ENCODE measurements around the gene SSH2.

Gene SSH2

DNA sequence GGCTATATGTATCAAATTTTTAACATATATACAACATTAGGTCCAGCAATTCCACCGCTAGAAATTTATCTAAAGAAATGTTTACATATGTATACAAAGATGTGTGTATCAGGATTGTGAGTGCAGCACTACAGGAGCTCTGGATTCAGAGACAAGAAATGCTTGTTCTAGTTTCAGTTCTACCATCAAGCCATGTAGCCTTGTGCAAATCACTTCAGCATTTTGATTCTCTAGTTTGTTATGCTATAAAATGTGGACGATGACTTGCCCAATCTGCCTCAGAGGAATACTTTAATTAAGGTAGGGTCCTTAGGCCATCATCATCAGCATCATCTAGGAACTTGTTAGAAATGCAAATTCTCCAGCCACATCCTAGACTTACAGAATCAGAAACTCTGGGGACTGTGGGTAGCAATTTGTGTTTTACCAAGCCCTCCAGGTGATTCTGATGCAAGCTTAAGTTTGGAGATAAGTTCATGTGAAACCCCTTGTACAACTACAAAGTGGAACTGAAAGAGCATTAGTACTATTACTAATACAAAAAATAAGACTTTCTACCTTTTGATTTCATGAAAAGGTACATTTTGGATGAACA is 176.1 kb downstream of the SSH2 start:
- H3K9me3 ChIP-seq (ENCODE audit: control insufficient read depth, insufficient read depth, low read depth, low read length), result no peaks in the 10 kb centered on the region
- ChIA-PET POLR2A (interaction anchor here (0.7 kb wide), 2 partner anchors 17 to 302 kb away, joined by 4 to 6 read pairs; no protein-coding TSS in a partner anchor), CTCF (interaction anchor here (0.6 to 1.3 kb wide), 2 partner anchors 115 to 1028 kb away, joined by 4 read pairs; partner anchors contain the start of gene TLCD1)
- peaks cover 0 to 11% of the 10 kb centered on the region in 2 experiments; a peak in 1 of 3 replicates for H3K36me3 ChIP-seq (ENCODE audit: control insufficient read depth in 2 of 2, insufficient read depth in 1 of 2, low read length in 2 of 2)
- no peak overlapping the region for H3K27ac ChIP-seq (ENCODE audit: extremely low read depth, low read depth, low read length)
- H3K4me3 ChIP-seq (ENCODE audit: low read depth, low read length), result no peak overlapping the region
- H3K4me1 ChIP-seq (ENCODE audit: control insufficient read depth, insufficient read depth, low read length), result no peaks in the 10 kb centered on the region
- TF ChIP-seq ZNF423 (tag by site-specific recombination; IDR thresholded peaks at IDR 0.05) (no peak), ZBTB20 (tag by site-specific recombination; IDR thresholded peaks at IDR 0.05) (peak; percentile 19; the same call in 1 of the 2 replicates)
- TF ChIP-seq, protein P1, sequence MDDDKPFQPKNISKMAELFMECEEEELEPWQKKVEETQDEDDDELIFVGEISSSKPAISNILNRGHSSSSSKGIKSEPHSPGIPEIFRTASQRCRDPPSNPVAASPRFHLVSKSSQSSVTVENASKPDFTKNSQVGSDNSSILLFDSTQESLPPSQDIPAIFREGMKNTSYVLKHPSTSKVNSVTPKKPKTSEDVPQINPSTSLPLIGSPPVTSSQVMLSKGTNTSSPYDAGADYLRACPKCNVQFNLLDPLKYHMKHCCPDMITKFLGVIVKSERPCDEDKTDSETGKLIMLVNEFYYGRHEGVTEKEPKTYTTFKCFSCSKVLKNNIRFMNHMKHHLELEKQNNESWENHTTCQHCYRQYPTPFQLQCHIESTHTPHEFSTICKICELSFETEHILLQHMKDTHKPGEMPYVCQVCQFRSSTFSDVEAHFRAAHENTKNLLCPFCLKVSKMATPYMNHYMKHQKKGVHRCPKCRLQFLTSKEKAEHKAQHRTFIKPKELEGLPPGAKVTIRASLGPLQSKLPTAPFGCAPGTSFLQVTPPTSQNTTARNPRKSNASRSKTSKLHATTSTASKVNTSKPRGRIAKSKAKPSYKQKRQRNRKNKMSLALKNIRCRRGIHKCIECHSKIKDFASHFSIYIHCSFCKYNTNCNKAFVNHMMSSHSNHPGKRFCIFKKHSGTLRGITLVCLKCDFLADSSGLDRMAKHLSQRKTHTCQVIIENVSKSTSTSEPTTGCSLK (tag by site-specific recombination; IDR thresholded peaks at IDR 0.05), result no peak

DNA sequence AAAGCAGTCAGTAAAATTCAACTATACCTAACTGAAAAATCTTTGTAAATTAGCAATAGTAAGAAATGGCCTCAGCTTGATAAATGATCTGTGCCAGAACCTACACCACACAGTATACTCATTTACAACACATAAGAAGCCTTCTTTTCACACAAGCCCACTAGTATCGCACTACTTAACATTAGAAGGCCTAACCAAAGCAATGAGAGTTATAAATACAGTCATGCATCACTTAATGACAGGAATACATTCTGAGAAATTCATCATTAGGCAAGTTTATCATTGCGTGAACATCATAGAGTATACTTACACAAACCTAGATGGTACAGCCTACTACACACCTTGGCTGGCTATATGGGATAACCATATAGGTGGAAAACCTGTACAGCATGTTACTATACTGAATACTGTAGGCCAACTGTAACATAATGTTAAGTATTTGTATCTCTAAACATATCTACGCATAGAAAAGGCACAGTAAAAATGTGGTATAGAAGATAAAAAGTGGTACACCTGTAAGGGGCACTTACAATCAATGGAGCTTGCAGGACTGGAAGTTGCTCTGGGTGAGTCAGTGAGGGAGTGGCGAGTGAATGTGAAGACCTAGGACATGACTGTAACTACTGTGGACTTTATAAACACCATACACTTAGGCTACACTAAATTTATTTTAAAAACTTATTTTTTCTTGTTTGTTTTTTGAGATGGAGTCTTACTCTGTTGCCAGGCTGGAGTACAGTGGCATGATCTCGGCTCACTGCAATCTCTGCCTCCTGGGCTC is 180.8 kb downstream of the SSH2 start:
- no peaks in the 10 kb centered on the region for H3K9me3 ChIP-seq (ENCODE audit: control insufficient read depth, insufficient read depth, low read depth, low read length)
- H3K27ac ChIP-seq (ENCODE audit: extremely low read depth, low read depth, low read length), result no peak overlapping the region
- CTCF ChIA-PET, result interaction anchor here (0.6 kb wide), 2 partner anchors 26 to 401 kb away, joined by 3 to 5 read pairs; no protein-coding TSS in a partner anchor
- TF ChIP-seq ZNF121 (tag by site-specific recombination; IDR thresholded peaks at IDR 0.05) (no peak), ZNF138 (tag by site-specific recombination; IDR thresholded peaks at IDR 0.05; ENCODE audit: borderline replicate concordance) (no peak), REPIN1 (tag by site-specific recombination; IDR thresholded peaks at IDR 0.05; ENCODE audit: low read depth) (no peak), WT1 (tag by site-specific recombination; IDR thresholded peaks at IDR 0.05) (no peak), ZNF510 (tag by site-specific recombination; IDR thresholded peaks at IDR 0.05; ENCODE audit: insufficient replicate concordance) (no peak), ZNF670 (tag by site-specific recombination; IDR thresholded peaks at IDR 0.05; ENCODE audit: low read depth) (no peak), EGR2 (tag by site-specific recombination; IDR thresholded peaks at IDR 0.05; ENCODE audit: low read depth) (no peak), ZNF521 (tag by site-specific recombination; IDR thresholded peaks at IDR 0.05) (no peak), GLI4 (tag by site-specific recombination; IDR thresholded peaks at IDR 0.05) (no peak)
- TF ChIP-seq, protein P2, sequence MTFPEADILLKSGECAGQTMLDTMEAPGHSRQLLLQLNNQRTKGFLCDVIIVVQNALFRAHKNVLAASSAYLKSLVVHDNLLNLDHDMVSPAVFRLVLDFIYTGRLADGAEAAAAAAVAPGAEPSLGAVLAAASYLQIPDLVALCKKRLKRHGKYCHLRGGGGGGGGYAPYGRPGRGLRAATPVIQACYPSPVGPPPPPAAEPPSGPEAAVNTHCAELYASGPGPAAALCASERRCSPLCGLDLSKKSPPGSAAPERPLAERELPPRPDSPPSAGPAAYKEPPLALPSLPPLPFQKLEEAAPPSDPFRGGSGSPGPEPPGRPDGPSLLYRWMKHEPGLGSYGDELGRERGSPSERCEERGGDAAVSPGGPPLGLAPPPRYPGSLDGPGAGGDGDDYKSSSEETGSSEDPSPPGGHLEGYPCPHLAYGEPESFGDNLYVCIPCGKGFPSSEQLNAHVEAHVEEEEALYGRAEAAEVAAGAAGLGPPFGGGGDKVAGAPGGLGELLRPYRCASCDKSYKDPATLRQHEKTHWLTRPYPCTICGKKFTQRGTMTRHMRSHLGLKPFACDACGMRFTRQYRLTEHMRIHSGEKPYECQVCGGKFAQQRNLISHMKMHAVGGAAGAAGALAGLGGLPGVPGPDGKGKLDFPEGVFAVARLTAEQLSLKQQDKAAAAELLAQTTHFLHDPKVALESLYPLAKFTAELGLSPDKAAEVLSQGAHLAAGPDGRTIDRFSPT (tag by site-specific recombination; IDR thresholded peaks at IDR 0.05), result no peak
- POLR2A ChIA-PET, result no interaction called here
- peaks cover 18% of the 10 kb centered on the region for H3K4me1 ChIP-seq (ENCODE audit: control insufficient read depth, insufficient read depth, low read length)
- H3K36me3 ChIP-seq (ENCODE audit: control insufficient read depth in 2 of 2, insufficient read depth in 1 of 2, low read length in 2 of 2), result peaks cover 0 to 8% of the 10 kb centered on the region in 2 experiments; a peak in 1 of 3 replicates
- H3K4me3 ChIP-seq (ENCODE audit: low read depth, low read length), result no peak overlapping the region

DNA sequence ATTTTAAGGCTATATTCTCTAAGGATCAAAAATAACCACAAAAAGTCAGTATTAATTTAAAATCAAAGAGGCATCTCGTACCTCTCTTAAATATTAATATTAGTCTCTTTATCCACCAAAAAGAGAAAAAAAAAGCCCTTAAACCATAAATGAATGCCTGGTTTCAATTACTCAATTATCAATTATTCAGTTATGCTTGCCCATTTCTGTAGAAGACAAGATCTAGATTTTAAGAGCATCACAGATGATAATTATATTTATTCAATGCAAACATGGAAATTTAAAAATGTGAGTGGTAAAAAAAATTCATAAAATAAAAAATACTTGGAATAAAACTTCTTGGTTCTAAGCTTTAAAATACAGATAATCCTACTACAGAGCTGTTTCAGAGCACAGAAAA is 181.6 kb downstream of the SSH2 start:
- Histone ChIP-seq H3K4me3 (ENCODE audit: low read depth, low read length) (no peak overlapping the region), H3K4me1 (ENCODE audit: control insufficient read depth, insufficient read depth, low read length) (peaks cover 20% of the 10 kb centered on the region), H3K9me3 (ENCODE audit: control insufficient read depth, insufficient read depth, low read depth, low read length) (no peaks in the 10 kb centered on the region), H3K36me3 (ENCODE audit: control insufficient read depth in 2 of 2, insufficient read depth in 1 of 2, low read length in 2 of 2) (peaks cover 0 to 5% of the 10 kb centered on the region in 2 experiments; a peak in 1 of 3 replicates), H3K27ac (ENCODE audit: extremely low read depth, low read depth, low read length) (no peak overlapping the region)
- no peak for TF ChIP-seq MEIS1 (CRISPR knock-in tag; IDR thresholded peaks at IDR 0.05; ENCODE audit: borderline replicate concordance)
- CTCF ChIA-PET, result no interaction called here
- POLR2A ChIA-PET, result no interaction called here

Data from HEK293 (cell line).